Type B pancreatic cell (in vitro differentiated cells): ENCODE data around the gene TJAP1. TPM values are rescaled to one million over a fixed set of nuclear protein-coding genes. Genes with fewer than 3 reads are reported as not detected.

Experiments used
- DNase-seq: peaks from one replicate; pipeline ENCODE4 v3.0.0; 2021; ENCODE audit warnings: mixed read lengths; ENCODE audit not compliant: unreplicated experiment; ENCODE audit errors: extremely low spot score
- H3K27ac Mint-ChIP-seq: 2 replicates; pipeline ENCODE4 v1.8.0; 2021; ENCODE audit warnings: mild to moderate bottlenecking, mixed read lengths
- H3K27me3 Mint-ChIP-seq: 2 replicates; pipeline ENCODE4 v1.8.0; 2021; ENCODE audit warnings: mixed read lengths
- H3K36me3 Mint-ChIP-seq: 2 replicates; pipeline ENCODE4 v1.8.0; 2021; ENCODE audit warnings: mixed read lengths
- H3K4me1 Mint-ChIP-seq: one replicate; pipeline ENCODE4 v1.8.0; 2021; ENCODE audit warnings: mixed read lengths; ENCODE audit not compliant: unreplicated experiment
- H3K4me3 Mint-ChIP-seq: 2 replicates; pipeline ENCODE4 v1.8.0; 2021; ENCODE audit warnings: mild to moderate bottlenecking, mixed read lengths
- H3K9me3 Mint-ChIP-seq: 2 replicates; pipeline ENCODE4 v1.8.0; 2021; ENCODE audit warnings: mixed read lengths
- CTCF ChIP-seq: fragments of 200-600 bp; sonication (generic); conservative IDR thresholded peaks from 2 replicates; pipeline ENCODE4 v1.5.0; 2021; ENCODE audit warnings: antibody characterized with exemption, mild to moderate bottlenecking
- total RNA-seq: library from RNA; stranded (reverse); gene quantifications from 2 replicates; pipeline ENCODE4 v1.2.1, GENCODE V29; 2021; ENCODE audit warnings: low replicate concordance

Gene TJAP1
- total RNA-seq, 1 donor from 2014 or later: 44.5 TPM

- Mint-ChIP-seq H3K36me3 (peaks cover 27% of the 10 kb centered on the region), H3K4me3 (peak overlapping the region; percentile 37), H3K4me1 (peaks cover 16% of the 10 kb centered on the region), H3K9me3 (no peaks in the 10 kb centered on the region), H3K27me3 (peaks cover 19% of the 10 kb centered on the region), H3K27ac (peak overlapping the region; percentile 43)
- TF ChIP-seq CTCF: no peak
- DNase-seq: no peak
Observed at GRCh38 chr6:43511824-43512415, 34.5 kb downstream of the TJAP1 start.

- H3K27me3 Mint-ChIP-seq: no peaks in the 10 kb centered on the region
- H3K27ac Mint-ChIP-seq: no peak overlapping the region
- H3K36me3 Mint-ChIP-seq: peaks cover 29% of the 10 kb centered on the region
- no peak for DNase-seq
- TF ChIP-seq CTCF: no peak
- H3K4me1 Mint-ChIP-seq: peaks cover 7% of the 10 kb centered on the region
- no peaks in the 10 kb centered on the region for H3K9me3 Mint-ChIP-seq
- H3K4me3 Mint-ChIP-seq: no peak overlapping the region
Observed at GRCh38 chr6:43515808-43516207, 38.4 kb downstream of the TJAP1 start.

- peaks cover 7% of the 10 kb centered on the region for H3K4me1 Mint-ChIP-seq
- no peak for DNase-seq
- H3K4me3 Mint-ChIP-seq: no peak overlapping the region
- H3K27ac Mint-ChIP-seq: no peak overlapping the region
- no peak for TF ChIP-seq CTCF
- H3K9me3 Mint-ChIP-seq: no peaks in the 10 kb centered on the region
- no peaks in the 10 kb centered on the region for H3K27me3 Mint-ChIP-seq
- H3K36me3 Mint-ChIP-seq: peaks cover 33% of the 10 kb centered on the region
Observed at GRCh38 chr6:43516367-43516696, 39.0 kb downstream of the TJAP1 start.

- Mint-ChIP-seq H3K27ac (no peak within 1 kb of the TSS), H3K36me3 (peaks cover 28% of the 10 kb centered on the region), H3K27me3 (no peaks in the 10 kb centered on the region), H3K9me3 (no peaks in the 10 kb centered on the region), H3K4me1 (peaks cover 7% of the 10 kb centered on the region), H3K4me3 (no peak within 1 kb of the TSS)
- TF ChIP-seq CTCF: no peak
- DNase-seq: peak; percentile 96
Observed at GRCh38 chr6:43516697-43517504, 39.5 kb downstream of the TJAP1 start, which contains the start of the genes POLR1C and YIPF3. Gene POLR1C, plus strand, starts transcription at chr6:43517089. Its CDS starts 21 bp downstream, at chr6:43517110. Gene YIPF3, minus strand, starts transcription at chr6:43516926. Its CDS starts 119 bp downstream, at chr6:43516807.

GRCh38 chr6:43517505-43518357 is 40.4 kb downstream of the TJAP1 start:
- Mint-ChIP-seq H3K27me3 (no peaks in the 10 kb centered on the region), H3K36me3 (peaks cover 28% of the 10 kb centered on the region), H3K9me3 (no peaks in the 10 kb centered on the region), H3K4me1 (peaks cover 7% of the 10 kb centered on the region), H3K27ac (no peak overlapping the region), H3K4me3 (no peak overlapping the region)
- TF ChIP-seq CTCF: no peak
- no peak for DNase-seq
